Activated CD4-positive, alpha-beta memory T cell treated with anti-CD3 and anti-CD28 coated beads, Interleukin-2, amount 10 ng/mL, durations not matched to agents 7 days and 5 days (primary cell): ENCODE measurements around the gene SMAP1. TPM values are rescaled to one million over a fixed set of nuclear protein-coding genes. Genes with fewer than 3 reads are reported as not detected.

Experiments
- CTCF ChIA-PET: fragments of 350-600 bp; sonication (Branson Sonifier 250); formaldehyde crosslinking; loops from one replicate; lab custom pipeline; 2021; ENCODE audit warnings: antibody characterized with exemption, inconsistent platforms; lab: Charles Lee
- POLR2A ChIA-PET: fragments of 350-600 bp; sonication (Branson Sonifier 250); formaldehyde crosslinking; loops from one replicate; lab custom pipeline; 2021; ENCODE audit warnings: antibody characterized with exemption; lab: Charles Lee
- DNase-seq: peaks from one replicate; pipeline ENCODE4 v3.0.0-alpha.2; 2020
- H3K27ac Mint-ChIP-seq: one replicate; pipeline ENCODE4 v1.8.0; 2021; ENCODE audit warnings: mild to moderate bottlenecking, mixed read lengths
- H3K27me3 Mint-ChIP-seq: one replicate; pipeline ENCODE4 v1.8.0; 2021; ENCODE audit warnings: mixed read lengths
- H3K36me3 Mint-ChIP-seq: one replicate; pipeline ENCODE4 v1.8.0; 2021; ENCODE audit warnings: low read depth, mixed read lengths
- H3K4me1 Mint-ChIP-seq: one replicate; pipeline ENCODE4 v1.8.0; 2021; ENCODE audit warnings: mixed read lengths
- H3K4me3 Mint-ChIP-seq: one replicate; pipeline ENCODE4 v1.8.0; 2021; ENCODE audit warnings: mild to moderate bottlenecking, mixed read lengths
- H3K9me3 Mint-ChIP-seq: one replicate; pipeline ENCODE4 v1.8.0; 2021; ENCODE audit warnings: mixed read lengths
- total RNA-seq, 2 experiments: library from RNA; stranded (reverse); gene quantifications; one replicate each; pipeline ENCODE4 v1.2.3, GENCODE V29; 2021

SMAP1 gene
- total RNA-seq, 2 experiments from 2014 or later, result 48.4 to 48.6 TPM

DNA sequence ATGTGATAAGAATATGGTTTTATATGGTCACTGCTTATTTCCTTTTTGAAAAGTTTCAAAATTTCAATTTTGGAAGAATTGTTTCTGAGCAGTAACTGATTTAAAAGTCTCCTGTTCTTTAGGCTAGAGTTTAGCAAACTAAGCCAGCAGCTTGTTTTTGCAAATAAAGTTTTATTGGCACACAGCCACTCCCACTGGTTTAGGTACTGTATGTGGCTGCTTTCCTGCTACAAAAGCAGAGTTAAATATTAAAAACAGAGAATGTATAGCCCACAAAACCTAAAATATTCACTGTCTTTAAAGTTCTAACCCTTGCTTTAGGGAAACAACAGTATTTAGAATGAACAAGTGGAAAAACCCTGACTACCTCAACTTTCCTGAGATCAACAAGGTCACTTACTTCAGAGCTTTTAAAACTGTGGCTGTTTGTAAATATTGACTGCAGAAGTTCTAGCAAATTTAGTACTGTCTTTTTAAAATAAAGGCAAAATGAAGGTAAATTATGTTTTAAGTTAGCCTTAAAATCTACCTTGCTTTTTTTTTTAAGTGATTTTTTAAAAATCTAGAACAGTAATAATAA, 185.1 kb downstream of the SMAP1 start:
- DNase-seq, result no peak
- H3K4me1 Mint-ChIP-seq, result no peaks in the 10 kb centered on the region
- H3K27me3 Mint-ChIP-seq, result no peaks in the 10 kb centered on the region
- ChIA-PET POLR2A (no interaction called here), CTCF (no interaction called here)
- H3K4me3 Mint-ChIP-seq, result no peak overlapping the region
- no peak overlapping the region for H3K27ac Mint-ChIP-seq
- H3K9me3 Mint-ChIP-seq, result no peaks in the 10 kb centered on the region
- peaks cover 4% of the 10 kb centered on the region for H3K36me3 Mint-ChIP-seq

- CTCF ChIA-PET, result interaction anchor here (0.7 to 1.3 kb wide), 4 partner anchors 9 to 155 kb away, joined by 3 to 5 read pairs (median 4); no protein-coding TSS in a partner anchor
These were observed 189.8 kb downstream of the SMAP1 start for GRCh38 chr6:70857387-70858077.

DNA sequence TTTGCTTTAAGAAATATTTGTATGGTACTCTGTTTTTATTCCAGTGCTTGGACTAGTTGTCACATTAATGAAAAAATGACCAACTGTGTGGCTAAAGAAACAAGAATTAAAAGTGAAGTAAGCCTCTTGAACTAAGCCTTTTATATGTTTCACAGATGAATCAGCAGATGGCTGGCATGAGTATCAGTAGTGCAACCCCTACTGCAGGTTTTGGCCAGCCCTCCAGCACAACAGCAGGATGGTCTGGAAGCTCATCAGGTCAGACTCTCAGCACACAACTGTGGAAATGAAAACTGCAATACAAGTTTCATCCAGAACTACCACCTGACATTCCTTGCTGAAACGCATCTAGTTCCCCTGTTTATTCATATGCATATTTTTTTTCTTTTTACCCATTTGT, 192.4 kb downstream of the SMAP1 start:
- Mint-ChIP-seq H3K27me3 (no peaks in the 10 kb centered on the region), H3K4me3 (no peak overlapping the region), H3K36me3 (peaks cover 19% of the 10 kb centered on the region), H3K4me1 (peaks cover 6% of the 10 kb centered on the region), H3K27ac (no peak overlapping the region), H3K9me3 (no peaks in the 10 kb centered on the region)
- CTCF ChIA-PET, result no interaction called here
- POLR2A ChIA-PET, result no interaction called here
- DNase-seq, result no peak

More at GRCh38 chr6:70857387-70858077, 189.8 kb downstream of the SMAP1 start:
- H3K4me3 Mint-ChIP-seq, result no peak overlapping the region
- H3K27ac Mint-ChIP-seq, result no peak overlapping the region
- no peaks in the 10 kb centered on the region for H3K9me3 Mint-ChIP-seq
- POLR2A ChIA-PET, result no interaction called here
- no peaks in the 10 kb centered on the region for H3K4me1 Mint-ChIP-seq
- DNase-seq, result no peak
- H3K27me3 Mint-ChIP-seq, result no peaks in the 10 kb centered on the region
- peaks cover 19% of the 10 kb centered on the region for H3K36me3 Mint-ChIP-seq

DNA sequence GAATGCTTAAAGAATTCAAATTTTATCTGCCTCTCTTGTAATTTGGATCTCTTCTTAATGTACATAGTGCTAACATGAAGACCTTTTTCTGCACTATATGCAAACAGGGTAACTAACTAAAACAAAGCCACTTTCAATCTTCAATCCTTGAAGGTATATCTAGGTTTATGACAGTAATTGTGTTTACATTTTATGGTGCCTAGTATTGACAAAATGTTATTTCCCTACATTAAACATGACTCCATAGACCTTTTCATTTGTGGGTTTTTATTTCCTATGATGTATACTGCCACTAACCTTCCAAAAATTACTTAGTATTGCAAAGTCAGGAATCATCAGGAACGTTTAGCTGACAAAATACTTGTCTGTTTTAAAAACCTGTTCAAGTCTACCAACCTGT, 193.2 kb downstream of the SMAP1 start:
- Mint-ChIP-seq H3K27ac (no peak overlapping the region), H3K4me1 (peaks cover 6% of the 10 kb centered on the region), H3K36me3 (peaks cover 19% of the 10 kb centered on the region), H3K9me3 (no peaks in the 10 kb centered on the region), H3K4me3 (no peak overlapping the region), H3K27me3 (no peaks in the 10 kb centered on the region)
- ChIA-PET POLR2A (no interaction called here), CTCF (no interaction called here)
- DNase-seq, result no peak

DNA sequence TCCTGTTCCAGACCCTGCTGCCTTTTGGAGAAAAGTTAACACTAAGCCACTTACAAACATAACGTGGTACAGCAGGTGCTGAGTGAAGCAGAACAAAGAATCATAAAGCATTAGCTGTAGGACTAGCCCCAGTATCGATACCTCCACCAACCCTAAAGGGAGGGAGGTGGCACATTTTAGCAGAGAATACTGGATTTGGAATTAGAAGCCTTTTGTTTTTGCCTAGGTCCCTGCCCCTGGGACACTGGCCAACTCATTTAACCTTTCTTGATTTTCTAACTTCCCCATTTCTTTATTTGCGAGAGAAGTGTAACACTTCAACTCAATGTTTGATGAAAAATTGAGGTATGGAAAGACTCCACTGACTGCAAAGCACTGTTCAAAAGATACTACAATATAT, 195.7 kb downstream of the SMAP1 start:
- POLR2A ChIA-PET, result no interaction called here
- Mint-ChIP-seq H3K27ac (no peak overlapping the region), H3K9me3 (no peaks in the 10 kb centered on the region), H3K36me3 (peaks cover 19% of the 10 kb centered on the region), H3K4me1 (peaks cover 6% of the 10 kb centered on the region), H3K27me3 (peaks cover 10% of the 10 kb centered on the region), H3K4me3 (no peak overlapping the region)
- DNase-seq, result no peak
- CTCF ChIA-PET, result interaction anchor here (0.8 to 1.5 kb wide), 2 partner anchors 21 to 24 kb away, joined by 3 to 7 read pairs; no protein-coding TSS in a partner anchor

DNA sequence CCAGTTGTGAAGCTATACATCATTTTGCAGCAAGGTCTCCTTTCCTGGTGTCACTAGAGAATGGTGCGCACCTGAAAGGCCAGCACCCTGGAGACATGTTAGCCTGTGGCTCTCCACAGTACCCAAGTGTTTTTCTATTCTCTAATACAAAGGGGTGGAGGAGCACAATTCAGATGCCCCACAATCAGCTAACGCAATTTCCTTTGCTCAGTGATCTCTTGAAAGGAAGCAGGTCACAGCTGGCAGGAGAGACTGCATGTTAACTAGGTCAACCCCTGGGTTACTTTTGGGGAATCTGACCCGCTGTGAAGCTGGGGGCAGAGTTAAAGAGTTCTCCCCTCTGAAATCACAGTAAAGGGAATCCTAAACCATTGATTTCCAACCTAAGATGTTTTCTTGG, 196.7 kb downstream of the SMAP1 start:
- Mint-ChIP-seq H3K4me1 (peaks cover 6% of the 10 kb centered on the region), H3K27me3 (peaks cover 14% of the 10 kb centered on the region), H3K9me3 (no peaks in the 10 kb centered on the region), H3K4me3 (no peak overlapping the region), H3K36me3 (peaks cover 15% of the 10 kb centered on the region), H3K27ac (no peak overlapping the region)
- ChIA-PET POLR2A (no interaction called here), CTCF (no interaction called here)
- DNase-seq, result no peak

DNA sequence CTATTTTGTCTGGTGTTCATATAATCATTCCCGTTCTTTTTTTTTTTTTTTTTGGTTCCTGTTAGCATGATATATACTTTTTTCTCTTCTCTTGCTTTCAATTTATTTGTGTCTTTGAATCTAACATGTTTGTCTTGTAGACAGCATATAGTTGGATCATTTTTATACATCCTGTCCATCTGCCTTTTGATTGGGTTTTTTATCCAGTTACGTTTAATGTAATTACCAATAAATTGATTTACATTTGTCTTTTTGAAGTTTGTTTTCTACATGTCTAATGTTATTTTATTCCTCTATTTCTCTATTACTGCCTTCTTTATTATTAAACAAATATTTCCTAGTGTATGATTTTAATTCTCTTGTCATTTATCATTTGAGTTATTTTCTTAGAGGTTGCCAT, 204.8 kb downstream of the SMAP1 start:
- H3K4me1 Mint-ChIP-seq, result no peaks in the 10 kb centered on the region
- no peak overlapping the region for H3K4me3 Mint-ChIP-seq
- peaks cover 22% of the 10 kb centered on the region for H3K27me3 Mint-ChIP-seq
- POLR2A ChIA-PET, result no interaction called here
- no peak overlapping the region for H3K27ac Mint-ChIP-seq
- no peak for DNase-seq
- CTCF ChIA-PET, result interaction anchor here (1.0 kb wide), 1 partner anchor 12 kb away, joined by 4 read pairs; no protein-coding TSS in a partner anchor
- H3K9me3 Mint-ChIP-seq, result peaks cover 11% of the 10 kb centered on the region
- H3K36me3 Mint-ChIP-seq, result no peaks in the 10 kb centered on the region

- no peaks in the 10 kb centered on the region for H3K36me3 Mint-ChIP-seq
- CTCF ChIA-PET, result interaction anchor here (1.2 kb wide), 1 partner anchor 10 kb away, joined by 4 read pairs; no protein-coding TSS in a partner anchor
- POLR2A ChIA-PET, result no interaction called here
- no peak overlapping the region for H3K27ac Mint-ChIP-seq
- H3K27me3 Mint-ChIP-seq, result peaks cover 17% of the 10 kb centered on the region
- DNase-seq, result no peak
- H3K4me1 Mint-ChIP-seq, result no peaks in the 10 kb centered on the region
- no peak overlapping the region for H3K4me3 Mint-ChIP-seq
- H3K9me3 Mint-ChIP-seq, result peaks cover 11% of the 10 kb centered on the region
These were observed 206.7 kb downstream of the SMAP1 start for GRCh38 chr6:70874181-70874913.

GRCh38 chr6:70879496-70879895, 211.8 kb downstream of the SMAP1 start:
- ChIA-PET CTCF (interaction anchor here (1.2 kb wide), 1 partner anchor 76 kb away, joined by 4 read pairs; no protein-coding TSS in a partner anchor), POLR2A (no interaction called here)
- H3K4me1 Mint-ChIP-seq, result no peaks in the 10 kb centered on the region
- DNase-seq, result no peak
- no peak overlapping the region for H3K27ac Mint-ChIP-seq
- H3K36me3 Mint-ChIP-seq, result no peaks in the 10 kb centered on the region
- peaks cover 14% of the 10 kb centered on the region for H3K27me3 Mint-ChIP-seq
- no peak overlapping the region for H3K4me3 Mint-ChIP-seq
- no peaks in the 10 kb centered on the region for H3K9me3 Mint-ChIP-seq

DNA sequence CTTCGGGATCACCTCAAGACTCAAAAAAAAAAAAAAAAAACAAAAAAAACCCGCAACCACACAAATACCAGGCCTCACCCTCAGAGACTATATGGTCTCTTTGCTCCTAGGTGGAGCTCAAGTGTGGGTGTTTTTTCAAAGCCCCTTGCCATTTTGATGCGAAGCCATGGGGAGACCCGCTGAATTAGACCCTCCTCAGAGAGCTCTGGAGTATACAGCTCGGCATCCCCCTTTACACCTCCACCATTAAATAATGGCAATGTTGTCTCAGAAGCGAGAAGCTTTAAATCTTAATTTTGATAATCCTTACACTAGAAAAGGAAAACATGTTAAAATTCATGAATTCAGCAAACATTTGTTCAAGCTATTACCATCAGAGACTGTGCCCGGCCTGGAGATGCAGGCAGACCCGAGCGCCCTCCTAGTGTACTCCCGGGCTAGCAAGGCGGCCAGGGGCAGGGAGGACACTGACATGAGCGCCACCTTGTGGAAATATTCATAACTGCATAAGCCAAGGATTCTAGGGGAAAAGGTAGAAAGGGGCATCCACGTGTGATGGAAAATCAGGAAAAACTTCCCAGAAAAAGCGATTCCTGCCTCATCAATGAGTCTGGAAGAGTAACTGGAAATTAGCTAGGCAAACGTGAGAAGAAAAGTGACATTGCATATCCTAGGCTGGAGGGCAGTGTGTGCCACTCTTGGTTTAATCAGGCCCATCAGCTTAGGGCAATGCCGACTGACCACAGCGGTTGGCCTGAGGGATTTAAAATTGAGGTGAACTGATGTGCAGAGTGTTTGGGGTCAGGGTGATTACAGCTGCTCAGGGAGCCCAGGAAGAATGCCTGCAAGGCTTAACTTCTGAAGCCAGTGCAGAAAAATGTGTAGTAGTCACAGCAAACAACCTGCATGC, 216.6 kb downstream of the SMAP1 start:
- Mint-ChIP-seq H3K27ac (no peak overlapping the region), H3K36me3 (no peaks in the 10 kb centered on the region), H3K4me1 (no peaks in the 10 kb centered on the region), H3K27me3 (peaks cover 2% of the 10 kb centered on the region), H3K9me3 (no peaks in the 10 kb centered on the region), H3K4me3 (no peak overlapping the region)
- DNase-seq, result peak; percentile 60
- CTCF ChIA-PET, result interaction anchor here (0.5 to 3.0 kb wide), 37 partner anchors 8 to 1207 kb away, joined by 3 to 96 read pairs (median 4); partner anchors contain the start of gene B3GAT2
- POLR2A ChIA-PET, result interaction anchor here (0.7 kb wide), 1 partner anchor 772 kb away, joined by 3 read pairs; no protein-coding TSS in a partner anchor

GRCh38 chr6:70886071-70886470, 218.4 kb downstream of the SMAP1 start:
- Mint-ChIP-seq H3K27ac (no peak overlapping the region), H3K9me3 (no peaks in the 10 kb centered on the region), H3K36me3 (no peaks in the 10 kb centered on the region), H3K4me1 (no peaks in the 10 kb centered on the region), H3K27me3 (no peaks in the 10 kb centered on the region), H3K4me3 (no peak overlapping the region)
- CTCF ChIA-PET, result interaction anchor here (1.0 to 3.0 kb wide), 7 partner anchors 8 to 366 kb away, joined by 3 to 96 read pairs (median 16); no protein-coding TSS in a partner anchor
- no peak for DNase-seq
- POLR2A ChIA-PET, result no interaction called here

- no peak for DNase-seq
- H3K4me1 Mint-ChIP-seq, result no peaks in the 10 kb centered on the region
- CTCF ChIA-PET, result interaction anchor here (1.2 to 3.0 kb wide), 3 partner anchors 178 to 366 kb away, joined by 3 to 96 read pairs (median 39); no protein-coding TSS in a partner anchor
These were observed 219.0 kb downstream of the SMAP1 start for GRCh38 chr6:70886661-70887060.

More at GRCh38 chr6:70886661-70887060, 219.0 kb downstream of the SMAP1 start:
- Mint-ChIP-seq H3K27me3 (no peaks in the 10 kb centered on the region), H3K9me3 (no peaks in the 10 kb centered on the region), H3K27ac (no peak overlapping the region), H3K4me3 (no peak overlapping the region), H3K36me3 (no peaks in the 10 kb centered on the region)
- POLR2A ChIA-PET, result no interaction called here
